GM12875 (cell line): Measurements from ENCODE around the gene ZRANB3.

ENCODE experiments used
- H3K4me3 ChIP-seq: one replicate; pipeline ENCODE4 v1.5.1; 2011; ENCODE audit warnings: low read depth, low read length, control low read depth
- TF ChIP-seq, protein P1 (sequence below): IDR thresholded peaks from 2 replicates; pipeline ENCODE4 v1.5.1; 2011; ENCODE audit warnings: low read depth, mild to moderate bottlenecking, control low read depth, inconsistent platforms, low read length, moderate library complexity, borderline replicate concordance; ENCODE audit not compliant: insufficient read depth

The ZRANB3 gene

DNA sequence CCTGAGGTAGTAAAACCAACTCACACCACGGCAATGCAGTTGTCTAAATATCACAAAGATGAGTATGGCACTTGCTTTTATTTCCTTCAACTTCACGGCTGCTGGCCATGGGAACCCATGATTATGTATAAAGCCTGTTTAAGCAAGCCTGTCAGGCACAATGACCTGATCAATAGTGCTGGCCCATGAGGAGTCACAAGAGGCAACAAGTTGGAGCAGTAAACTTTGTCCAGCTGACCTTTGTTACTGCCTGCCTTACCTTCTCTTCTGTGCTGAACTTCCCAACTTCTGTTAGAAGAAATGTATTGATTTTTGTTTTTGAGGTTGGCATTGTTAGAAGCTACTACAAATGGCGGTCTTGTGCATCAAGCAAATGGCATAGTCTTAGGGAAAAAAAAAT lies 327.1 kb downstream of the ZRANB3 start:
- TF ChIP-seq, protein P1, sequence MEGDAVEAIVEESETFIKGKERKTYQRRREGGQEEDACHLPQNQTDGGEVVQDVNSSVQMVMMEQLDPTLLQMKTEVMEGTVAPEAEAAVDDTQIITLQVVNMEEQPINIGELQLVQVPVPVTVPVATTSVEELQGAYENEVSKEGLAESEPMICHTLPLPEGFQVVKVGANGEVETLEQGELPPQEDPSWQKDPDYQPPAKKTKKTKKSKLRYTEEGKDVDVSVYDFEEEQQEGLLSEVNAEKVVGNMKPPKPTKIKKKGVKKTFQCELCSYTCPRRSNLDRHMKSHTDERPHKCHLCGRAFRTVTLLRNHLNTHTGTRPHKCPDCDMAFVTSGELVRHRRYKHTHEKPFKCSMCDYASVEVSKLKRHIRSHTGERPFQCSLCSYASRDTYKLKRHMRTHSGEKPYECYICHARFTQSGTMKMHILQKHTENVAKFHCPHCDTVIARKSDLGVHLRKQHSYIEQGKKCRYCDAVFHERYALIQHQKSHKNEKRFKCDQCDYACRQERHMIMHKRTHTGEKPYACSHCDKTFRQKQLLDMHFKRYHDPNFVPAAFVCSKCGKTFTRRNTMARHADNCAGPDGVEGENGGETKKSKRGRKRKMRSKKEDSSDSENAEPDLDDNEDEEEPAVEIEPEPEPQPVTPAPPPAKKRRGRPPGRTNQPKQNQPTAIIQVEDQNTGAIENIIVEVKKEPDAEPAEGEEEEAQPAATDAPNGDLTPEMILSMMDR = no peak
- H3K4me3 ChIP-seq = no peak overlapping the region

DNA sequence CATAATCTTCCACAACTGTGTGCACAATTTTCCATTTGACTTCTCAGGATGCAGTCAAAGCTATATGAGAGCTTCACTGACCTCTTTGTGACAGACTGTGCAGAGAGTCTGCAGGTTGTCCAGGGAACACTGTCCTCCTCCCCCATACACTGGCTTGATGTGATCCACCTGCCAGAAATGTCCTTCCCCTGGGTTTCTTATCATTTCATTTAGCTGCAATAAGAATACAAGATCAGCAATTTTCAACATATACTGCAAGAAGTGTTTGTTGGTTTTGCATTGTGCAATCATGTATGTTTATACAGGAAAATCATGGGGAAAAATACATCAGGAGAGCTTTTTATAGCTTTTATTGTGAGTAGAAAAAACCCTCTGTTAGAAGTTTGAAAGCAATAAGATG lies 328.3 kb downstream of the ZRANB3 start:
- no peak overlapping the region for H3K4me3 ChIP-seq
- TF ChIP-seq, protein P1 = no peak

DNA sequence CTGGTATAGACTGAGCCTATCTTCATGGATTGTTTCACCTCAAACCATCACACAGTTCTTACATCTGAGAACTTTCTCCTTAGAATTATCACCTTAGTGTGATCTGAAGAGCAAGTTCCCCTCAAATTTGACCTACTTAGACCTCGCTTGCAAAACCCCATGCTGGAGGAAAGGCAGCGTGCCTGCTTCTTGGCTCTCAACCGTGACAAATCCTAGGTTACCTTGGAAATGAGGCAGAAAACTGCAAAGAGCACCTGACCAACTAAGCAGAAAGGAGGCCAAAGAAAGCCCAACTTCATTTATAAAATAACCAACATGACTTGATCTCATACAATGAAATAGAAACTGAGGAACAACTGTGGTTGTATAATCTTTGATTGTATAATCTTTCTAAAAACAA lies 332.5 kb downstream of the ZRANB3 start:
- H3K4me3 ChIP-seq = no peak overlapping the region
- TF ChIP-seq, protein P1 = no peak

DNA sequence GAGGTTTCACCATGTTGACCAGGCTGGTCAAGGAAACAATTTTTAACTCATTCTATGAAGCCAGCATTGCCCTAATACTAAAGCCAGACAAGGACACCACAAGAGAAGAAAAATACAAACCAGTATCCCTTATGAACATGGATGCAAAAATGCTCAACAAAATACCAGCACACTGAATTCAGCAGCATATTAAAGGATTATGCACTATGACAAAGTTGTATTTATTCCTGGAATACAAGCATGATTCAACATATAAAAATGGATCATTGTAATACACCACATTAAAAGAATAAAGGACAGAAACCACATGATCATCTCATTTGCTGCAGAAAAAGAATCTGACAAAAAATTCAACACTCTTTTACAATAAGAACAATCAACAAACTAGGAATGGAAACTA lies 340.2 kb downstream of the ZRANB3 start:
- no peak overlapping the region for H3K4me3 ChIP-seq
- TF ChIP-seq, protein P1 = no peak

GRCh38 chr2:135189148-135189547 lies 341.9 kb downstream of the ZRANB3 start:
- TF ChIP-seq, protein P1 = no peak
- H3K4me3 ChIP-seq = no peak overlapping the region

DNA sequence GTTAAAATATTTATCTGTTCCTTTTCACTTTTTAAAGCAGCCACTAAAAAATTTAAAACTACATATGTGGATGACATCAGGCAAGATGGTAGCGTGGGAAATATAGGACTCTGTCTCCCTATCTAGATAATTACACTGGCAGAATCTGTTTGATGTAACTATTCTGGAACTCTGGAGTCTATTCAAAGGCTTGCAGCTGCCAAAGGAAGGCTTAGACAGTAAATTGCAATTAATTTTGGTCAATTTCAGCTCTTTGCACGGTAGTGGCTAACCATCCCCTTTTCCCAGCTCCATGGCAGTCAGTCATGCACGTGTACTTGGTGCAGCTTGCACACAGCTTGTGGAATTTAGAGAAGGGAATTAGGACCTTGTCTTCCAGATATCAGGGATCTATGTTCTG lies 343.7 kb downstream of the ZRANB3 start:
- H3K4me3 ChIP-seq = no peak overlapping the region
- TF ChIP-seq, protein P1 = no peak

DNA sequence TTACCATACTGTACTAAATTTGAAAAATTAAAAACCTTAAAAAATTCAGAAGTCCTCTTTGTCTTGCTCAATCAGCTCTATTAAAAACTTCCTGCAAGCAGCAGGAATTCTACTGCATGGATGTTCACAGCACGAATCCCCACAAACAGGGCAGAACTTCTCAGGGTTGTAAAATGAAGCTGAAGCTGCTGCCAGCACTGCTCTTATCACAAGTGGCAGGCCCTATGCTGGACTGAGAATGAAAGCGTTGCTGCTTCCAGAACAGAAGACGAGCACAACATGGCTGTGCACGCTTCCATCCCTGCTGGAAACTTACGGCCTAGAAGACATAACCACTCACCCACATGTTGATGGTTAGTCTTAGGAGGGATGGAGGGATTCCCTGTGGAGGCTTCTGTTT lies 345.0 kb downstream of the ZRANB3 start:
- TF ChIP-seq, protein P1 = no peak
- no peak overlapping the region for H3K4me3 ChIP-seq
